B cell (primary cell): Measurements from ENCODE around the gene SENP3. TPM values are rescaled to one million over a fixed set of nuclear protein-coding genes. Genes with fewer than 3 reads are reported as not detected.
A peak's percentile ranks its signal among the peaks of the same experiment; 100 is the strongest.

Experiments used
- ATAC-seq: fragments of 200-7000 bp; cut with Tn5 transposase; one replicate; pipeline ENCODE4 v1.10.0; 2021; ENCODE audit warnings: low read depth, mild to moderate bottlenecking, moderate number of reproducible peaks, moderate library complexity
- CTCF ChIA-PET: fragments of 350-600 bp; sonication (Branson Sonifier 250); formaldehyde crosslinking; loops from one replicate; lab custom pipeline; 2021; ENCODE audit warnings: antibody characterized with exemption, inconsistent platforms; lab: Charles Lee
- POLR2A ChIA-PET: fragments of 350-600 bp; sonication (Branson Sonifier 250); formaldehyde crosslinking; loops from one replicate; lab custom pipeline; 2021; ENCODE audit warnings: antibody characterized with exemption; lab: Charles Lee
- DNase-seq: peaks from one replicate; pipeline ENCODE4 v3.0.0; 2013
- H2AFZ ChIP-seq: 2 replicates; pipeline ENCODE4 v1.6.1; 2012; ENCODE audit warnings: mild to moderate bottlenecking, low read depth, low read length; ENCODE audit not compliant: insufficient read depth, poor library complexity, severe bottlenecking
- H3K27ac ChIP-seq, 2 donors: 1 replicate in 1 of 2; 2 replicates in 1 of 2; pipeline ENCODE4 v1.5.1; 2012 to 2013; ENCODE audit warnings: low read length in 2 of 2, mild to moderate bottlenecking in 2 of 2, moderate library complexity in 1 of 2
- H3K27me3 ChIP-seq, 4 experiments: fragments of 200-600 bp in 1 of 4; sonication (generic) in 1 of 4; replicated peaks in 1 of 4; 1 replicate in 2 of 4; 2 replicates in 2 of 4; pipeline versions ENCODE4 v1.6.1 to v1.7.0; 2013 to 2016; ENCODE audit warnings: low read length in 3 of 4, mild to moderate bottlenecking in 2 of 4, mixed read lengths in 1 of 4, moderate library complexity in 1 of 4; ENCODE audit not compliant: insufficient read depth in 4 of 4, control insufficient read depth in 3 of 4; ENCODE audit errors: control extremely low read depth in 1 of 4
- H3K36me3 ChIP-seq, 2 experiments: replicated peaks in 1 of 2; 1 replicate in 1 of 2; 2 replicates in 1 of 2; pipeline versions ENCODE4 v1.6.1 to v1.7.1; 2013; ENCODE audit warnings: low read length in 1 of 2; ENCODE audit not compliant: insufficient read depth in 2 of 2, control insufficient read depth in 1 of 2; ENCODE audit errors: control extremely low read depth in 1 of 2, extremely low read depth in 1 of 2
- H3K4me1 ChIP-seq, 2 donors: fragments of 200-600 bp in 1 of 2; sonication (generic) in 1 of 2; 1 replicate in 1 of 2; 2 replicates in 1 of 2; pipeline versions ENCODE4 v1.5.1 to v1.6.1; 2013 to 2017; ENCODE audit warnings: low read length in 2 of 2; ENCODE audit not compliant: control insufficient read depth in 2 of 2, insufficient read depth in 2 of 2
- H3K4me2 ChIP-seq: replicated peaks from 2 replicates; pipeline ENCODE3; 2012; ENCODE audit warnings: mild to moderate bottlenecking, low read depth, low read length; ENCODE audit not compliant: poor library complexity, severe bottlenecking
- H3K4me3 ChIP-seq, 5 experiments: fragments of 200-600 bp in 1 of 5; sonication (generic) in 1 of 5; 1 replicate in 3 of 5; 2 replicates in 2 of 5; pipeline versions ENCODE4 v1.5.1 to v1.7.0; 2011 to 2016; ENCODE audit warnings: low read length in 4 of 5, mild to moderate bottlenecking in 4 of 5, low read depth in 2 of 5, control low read depth in 1 of 5, moderate library complexity in 1 of 5; ENCODE audit not compliant: insufficient read depth in 1 of 5; ENCODE audit errors: control extremely low read depth in 1 of 5, extremely low read depth in 1 of 5
- H3K79me2 ChIP-seq: fragments of 200-600 bp; sonication (generic); one replicate; pipeline ENCODE4 v1.6.0; 2016; ENCODE audit warnings: low read length; ENCODE audit not compliant: control insufficient read depth, insufficient read depth
- H3K9ac ChIP-seq: fragments of 200-600 bp; sonication (generic); 2 replicates; pipeline ENCODE4 v1.6.1; 2017; ENCODE audit warnings: mild to moderate bottlenecking, low read length, moderate library complexity
- H3K9me3 ChIP-seq, 3 donors: one replicate each; pipeline versions ENCODE4 v1.6.1 to v1.7.1; 2013; ENCODE audit warnings: low read length in 2 of 3; ENCODE audit not compliant: control insufficient read depth in 2 of 3, insufficient read depth in 1 of 3; ENCODE audit errors: control extremely low read depth in 1 of 3
- H4K20me1 ChIP-seq: 2 replicates; pipeline ENCODE4 v1.6.0; 2012; ENCODE audit warnings: mild to moderate bottlenecking, low read length; ENCODE audit not compliant: insufficient read depth, control insufficient read depth, poor library complexity, severe bottlenecking
- H3K27ac Mint-ChIP-seq: one replicate; pipeline ENCODE4 v1.8.0; 2021; ENCODE audit warnings: mixed read lengths
- H3K27me3 Mint-ChIP-seq: one replicate; pipeline ENCODE4 v1.8.0; 2021; ENCODE audit warnings: mixed read lengths
- H3K4me1 Mint-ChIP-seq: one replicate; pipeline ENCODE4 v1.8.0; 2021; ENCODE audit warnings: mixed read lengths
- H3K4me3 Mint-ChIP-seq: one replicate; pipeline ENCODE4 v1.8.0; 2021; ENCODE audit warnings: mixed read lengths
- H3K9me3 Mint-ChIP-seq: one replicate; pipeline ENCODE4 v1.8.0; 2022; ENCODE audit warnings: mixed read lengths; ENCODE audit not compliant: insufficient read depth
- CTCF ChIP-seq: fragments of 200-600 bp; IDR thresholded peaks from one replicate; pipeline ENCODE4 v1.8.0; 2022; ENCODE audit warnings: antibody characterized with exemption, mild to moderate bottlenecking
- EZH2 ChIP-seq: IDR thresholded peaks from 2 replicates; pipeline ENCODE4 v1.6.1; 2012; ENCODE audit warnings: borderline replicate concordance, low read depth, mild to moderate bottlenecking, moderate library complexity, low read length; ENCODE audit not compliant: insufficient read depth, poor library complexity, severe bottlenecking
- WGBS: methylation state at CpG from one replicate; pipeline ENCODE4 v1.1.5; 2013; ENCODE audit warnings: missing lambda C conversion rate; ENCODE audit not compliant: insufficient coverage; 5-methylcytosine and 5-hydroxymethylcytosine counted together
- intact Hi-C: fragments of 100-400 bp; cut with micrococcal nuclease; formaldehyde crosslinking; loops from one replicate; pipeline ENCODE4 v1.10.0; 2022
- polyA plus RNA-seq: library from polyadenylated mRNA; depleted of rRNA; stranded (reverse); fragments of >200 nt; gene quantifications from 2 replicates; pipeline ENCODE4 v1.2.3, GENCODE V29; 2012
- total RNA-seq, 2 donors: library from RNA; stranded (reverse); fragments of 120-200 nt in 1 of 2; gene quantifications; 1 replicate in 1 of 2; 2 replicates in 1 of 2; pipeline versions ENCODE4 v1.2.3 to v1.2.4, GENCODE V29; 2013 to 2022

SENP3 gene
- total and polyA plus RNA-seq, 2 donors (not counting 1 experiment from before 2014, with no cell fraction given): 45.1 to 57.1 TPM

GRCh38 chr17:7574176-7574953 is 12.6 kb downstream of the SENP3 start:
- Histone ChIP-seq H3K36me3 (peaks cover 24 to 74% of the 10 kb centered on the region in 2 experiments), H3K4me3 (peak overlapping the region; percentile 61 to 98 (median 93)), H3K4me2 (peak overlapping the region; percentile 89), H3K4me1 (peaks cover 30 to 42% of the 10 kb centered on the region in 2 donors), H3K79me2 (peaks cover 40% of the 10 kb centered on the region), H3K27ac (peak overlapping the region; percentile 85 to 94), H3K27me3 (no peaks in the 10 kb centered on the region), H2AFZ (no peak overlapping the region), H3K9ac (peak overlapping the region; percentile 98), H3K9me3 (no peaks in the 10 kb centered on the region), H4K20me1 (peaks cover 61% of the 10 kb centered on the region)
- POLR2A ChIA-PET: interaction anchor here (0.6 to 2.4 kb wide), 12 partner anchors 8 to 551 kb away, joined by 3 to 15 read pairs (median 5); partner anchors contain the start of genes FXR2, MPDU1, POLR2A and SAT2
- TF ChIP-seq EZH2: no peak
- no peak for TF ChIP-seq CTCF
- Mint-ChIP-seq H3K27me3 (no peaks in the 10 kb centered on the region), H3K9me3 (no peaks in the 10 kb centered on the region), H3K27ac (peak overlapping the region; percentile 99), H3K4me3 (peak overlapping the region; percentile 94), H3K4me1 (peaks cover 67% of the 10 kb centered on the region)
- DNase-seq (no peak), ATAC-seq (no peak)
- CTCF ChIA-PET: interaction anchor here (1.0 to 4.9 kb wide), 8 partner anchors 9 to 278 kb away, joined by 3 to 21 read pairs (median 8); partner anchors contain the start of genes MPDU1, SENP3 and SOX15
- intact Hi-C loops: loop anchor here (5.0 to 10.0 kb wide), 3 partner anchors 172 to 560 kb away; partner anchors contain the start of genes CYB5D1, NAA38, RNASEK and TMEM256
- WGBS: 55% methylated on average over 8 of the region's 15 CpGs

DNA sequence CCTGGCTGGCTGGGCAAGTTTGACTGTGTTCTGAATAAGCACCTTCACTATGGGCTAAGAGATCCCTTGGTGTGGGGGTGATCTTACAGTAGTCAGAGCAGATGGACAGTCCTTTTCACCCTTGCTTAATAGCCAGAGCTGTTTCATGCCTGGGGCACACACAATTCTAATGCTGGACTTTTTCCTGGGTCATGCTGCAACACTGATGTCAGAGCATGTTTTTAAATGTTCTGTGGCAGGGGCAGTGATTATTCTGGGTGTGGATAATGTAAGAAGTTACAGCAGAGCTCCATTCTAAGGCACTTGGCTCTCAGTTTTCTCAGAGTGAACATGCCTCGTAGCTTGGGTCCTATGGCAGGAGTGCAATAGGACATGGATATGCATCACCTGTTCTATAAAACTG is 13.8 kb downstream of the SENP3 start:
- no peak for ATAC-seq
- Histone ChIP-seq H3K9me3 (no peaks in the 10 kb centered on the region), H3K4me1 (peaks cover 41 to 53% of the 10 kb centered on the region in 2 donors), H3K9ac (no peak overlapping the region), H3K4me3 (no peak overlapping the region), H3K36me3 (peaks cover 22 to 63% of the 10 kb centered on the region in 2 experiments), H3K27me3 (no peaks in the 10 kb centered on the region), H4K20me1 (peaks cover 61% of the 10 kb centered on the region), H2AFZ (no peak overlapping the region), H3K4me2 (peak overlapping the region; percentile 89), H3K79me2 (peaks cover 40% of the 10 kb centered on the region), H3K27ac (no peak overlapping the region)
- TF ChIP-seq EZH2 (no peak), CTCF (no peak)
- no peaks in the 10 kb centered on the region for H3K27me3 Mint-ChIP-seq
- H3K4me1 Mint-ChIP-seq: peaks cover 71% of the 10 kb centered on the region
- WGBS: 82% methylated on average over 1 of the region's 1 CpG
- peak overlapping the region; percentile 99 for H3K27ac Mint-ChIP-seq
- no peaks in the 10 kb centered on the region for H3K9me3 Mint-ChIP-seq
- no peak for DNase-seq
- intact Hi-C loops: loop anchor here (10.0 kb wide), 1 partner anchor 561 kb away; the partner anchor contains the start of gene RNASEK
- ChIA-PET POLR2A (interaction anchor here (0.6 to 2.4 kb wide), 3 partner anchors 9 to 596 kb away, joined by 3 to 15 read pairs (median 6); partner anchors contain the start of genes MPDU1 and TP53), CTCF (interaction anchor here (0.6 to 4.9 kb wide), 7 partner anchors 9 to 86 kb away, joined by 3 to 21 read pairs (median 4); partner anchors contain the start of genes SENP3 and SOX15)
- H3K4me3 Mint-ChIP-seq: peak overlapping the region; percentile 94
